K562 (cell line): ENCODE measurements around the gene GRB10. TPM values are rescaled to one million over a fixed set of nuclear protein-coding genes. Genes with fewer than 3 reads are reported as not detected.

Experiments
- ATAC-seq: fragments of 200-7000 bp; cut with Tn5 transposase; 3 replicates; pipeline ENCODE4 v1.9.1; 2020; ENCODE audit warnings: moderate library complexity
- BruUV-seq: library from RNA; stranded (reverse); fragments of 400-500 nt; replicated peaks from 2 replicates; lab custom pipeline; 2021; lab: Mats Ljungman, UMichigan
- CTCF ChIA-PET: fragments of 300-600 bp; formaldehyde crosslinking; extraction: SDS; loops from one replicate; lab custom pipeline; 2021; ENCODE audit warnings: low intra/inter-chr PET ratio; lab: Yijun Ruan, JAX
- POLR2A ChIA-PET: fragments of 300-600, 350-650 bp; sonication (Branson Sonifier 250); formaldehyde crosslinking; extraction: SDS; loops from one replicate; lab custom pipeline; 2021; ENCODE audit warnings: antibody characterized with exemption, inconsistent platforms; lab: Yijun Ruan, JAX
- DNase-seq, 4 experiments: peaks; one replicate each; pipeline versions ENCODE4 v3.0.0 to v3.0.0-alpha.2; 2011 to 2018; ENCODE audit warnings: low spot score in 3 of 4, mixed read lengths in 3 of 4; ENCODE audit errors: extremely low read depth in 1 of 4
- FAIRE-seq: peaks from 2 replicates; lab custom pipeline; 2011; peaks lifted over from hg19 to GRCh38; lab: Jason Lieb, UNC
- H2AFZ ChIP-seq: 2 replicates; pipeline ENCODE4 v1.6.0; 2011; ENCODE audit warnings: low read depth, low read length, control low read depth, inconsistent platforms
- H3K27ac ChIP-seq: fragments of 200-600 bp; 3 replicates; pipeline ENCODE4 v1.8.0; 2011; ENCODE audit warnings: low read depth, mild to moderate bottlenecking, control low read depth, inconsistent platforms, low read length, moderate library complexity, mixed read lengths; ENCODE audit errors: extremely low read depth
- H3K27me3 ChIP-seq, 2 experiments: fragments of 300-600 bp in 1 of 2; 2 replicates in 1 of 2; 3 replicates in 1 of 2; pipeline versions ENCODE4 v1.6.0 to v1.8.0; 2011; ENCODE audit warnings: inconsistent platforms in 2 of 2, low read length in 2 of 2, mild to moderate bottlenecking in 1 of 2, mixed read lengths in 1 of 2, moderate library complexity in 1 of 2; ENCODE audit not compliant: control insufficient read depth in 2 of 2, insufficient read depth in 2 of 2
- H3K36me3 ChIP-seq: fragments of 300-600 bp; 3 replicates; pipeline ENCODE4 v1.8.0; 2011; ENCODE audit warnings: mild to moderate bottlenecking, low read length, inconsistent platforms; ENCODE audit not compliant: control insufficient read depth, insufficient read depth
- H3K4me1 ChIP-seq, 2 experiments: fragments of 200-600 bp in 1 of 2; replicated peaks in 1 of 2; 2 replicates in 1 of 2; 3 replicates in 1 of 2; pipeline versions ENCODE4 v1.5.1 to v1.8.0; 2011; ENCODE audit warnings: inconsistent platforms in 2 of 2, low read length in 2 of 2, mild to moderate bottlenecking in 1 of 2, mixed read lengths in 1 of 2, moderate library complexity in 1 of 2; ENCODE audit not compliant: control insufficient read depth in 2 of 2, insufficient read depth in 2 of 2
- H3K4me2 ChIP-seq: 2 replicates; pipeline ENCODE4 v1.6.1; 2011; ENCODE audit warnings: low read length, control low read depth, inconsistent platforms, mixed read lengths; ENCODE audit not compliant: insufficient read depth
- H3K4me3 ChIP-seq: fragments of 200-600 bp; sonication (generic), shearing (Covaris generic); 2 replicates; pipeline ENCODE4 v1.5.1; 2016; ENCODE audit warnings: control low read depth, inconsistent platforms
- H3K79me2 ChIP-seq: fragments of 200-600 bp; 3 replicates; pipeline ENCODE4 v1.8.0; 2011; ENCODE audit warnings: low read length, inconsistent platforms; ENCODE audit not compliant: control insufficient read depth, insufficient read depth
- H3K9ac ChIP-seq, 2 experiments: 2 replicates each; pipeline versions ENCODE4 v1.6.0 to v1.6.1; 2011; ENCODE audit warnings: low read depth in 2 of 2, low read length in 2 of 2, control low read depth in 1 of 2, inconsistent platforms in 1 of 2, mild to moderate bottlenecking in 1 of 2, mixed read lengths in 1 of 2; ENCODE audit not compliant: insufficient read depth in 1 of 2
- H3K9me1 ChIP-seq: one replicate; pipeline ENCODE4 v1.6.0; 2011; ENCODE audit warnings: inconsistent platforms, mild to moderate bottlenecking, low read length, moderate library complexity; ENCODE audit not compliant: control insufficient read depth, insufficient read depth
- H3K9me3 ChIP-seq: replicated peaks from 2 replicates; pipeline ENCODE4 v1.5.1; 2011; ENCODE audit warnings: low read depth, low read length, inconsistent platforms; ENCODE audit not compliant: control insufficient read depth, insufficient read depth
- H4K20me1 ChIP-seq: replicated peaks from 2 replicates; pipeline ENCODE4 v1.6.1; 2011; ENCODE audit warnings: low read length, inconsistent platforms, mixed read lengths; ENCODE audit not compliant: control insufficient read depth, insufficient read depth
- HNRNPLL ChIP-seq: fragments of 200-400 bp; formaldehyde crosslinking; IDR thresholded peaks from 2 replicates; pipeline ENCODE4 v1.6.1; 2017; ENCODE audit warnings: low read length, low read depth, mild to moderate bottlenecking; ENCODE audit not compliant: poor library complexity, severe bottlenecking
- KHSRP ChIP-seq: fragments of 450-650 bp; IDR thresholded peaks from 2 replicates; pipeline ENCODE4 v1.6.1; 2017
- NR2C1 ChIP-seq, 2 experiments: fragments of 450-650 bp; IDR thresholded peaks; 2 replicates each; pipeline ENCODE4 v1.6.1; 2017; ENCODE audit warnings: mild to moderate bottlenecking in 2 of 2, antibody characterized with exemption in 1 of 2, inconsistent platforms in 1 of 2, missing compliant biosample characterization in 1 of 2, missing genetic modification characterization in 1 of 2
- SMARCE1 ChIP-seq: fragments of 450-650 bp; IDR thresholded peaks from 2 replicates; pipeline ENCODE4 v1.7.1; 2016; ENCODE audit warnings: mild to moderate bottlenecking
- ZNF239 ChIP-seq: fragments of 250-450 bp; sonication (Bioruptor Pico); IDR thresholded peaks from 2 replicates; pipeline ENCODE4 v1.4.0; 2020; ENCODE audit warnings: mild to moderate bottlenecking
- ZNF644 ChIP-seq: fragments of 200-800 bp; sonication (Bioruptor generic); IDR thresholded peaks from 2 replicates; pipeline ENCODE4 v1.6.1; 2016; ENCODE audit warnings: low read depth, missing genetic modification characterization, missing compliant biosample characterization
- ZNF780A ChIP-seq: fragments of 250-450 bp; sonication (Bioruptor Pico); IDR thresholded peaks from 2 replicates; pipeline ENCODE4 v1.5.0; 2021; ENCODE audit warnings: mild to moderate bottlenecking
- WGBS: fragments of 100-300 bp; shearing (Covaris generic); methylation state at CpG from one replicate; pipeline ENCODE4 v1.1.6; 2016; ENCODE audit warnings: low coverage, mixed read lengths; ENCODE audit not compliant: insufficient coverage; ENCODE audit errors: missing lambda C conversion rate; 5-methylcytosine and 5-hydroxymethylcytosine counted together
- in situ Hi-C: fragments of 300-500 bp; cut with MboI; formaldehyde crosslinking; loops from 4 replicates; pipeline ENCODE4 v1.15.0; 2018; ENCODE audit warnings: inconsistent platforms, mixed read lengths
- intact Hi-C: fragments of 100-400 bp; cut with micrococcal nuclease; formaldehyde crosslinking; loops from 2 replicates; pipeline ENCODE4 v1.14.2; 2022
- polyA plus RNA-seq, 8 experiments: library from polyadenylated mRNA; depleted of rRNA in 4 of 8; stranded (reverse) in 5 of 8; unstranded in 3 of 8; fragments of >200 nt; fragmentation: Nextera tagmentation in 2 of 8; fragmentation: Illumina TruSeq in 1 of 8; extraction: Ambion mirVana in 2 of 8; extraction: Trizol in 1 of 8; gene quantifications; 2 replicates each; pipeline versions ENCODE4 v1.2.1 to v1.2.3, GENCODE V29; 2011 to 2014; ENCODE audit warnings: inconsistent platforms in 1 of 8, missing spikeins in 1 of 8
- total RNA-seq, 7 experiments: library from RNA; depleted of rRNA in 6 of 7; stranded (reverse); fragments of >200 nt in 6 of 7; fragmentation: Illumina TruSeq in 2 of 7; extraction: Trizol in 2 of 7; gene quantifications; 2 replicates each; pipeline versions ENCODE4 v1.2.1 to v1.2.3, GENCODE V29; 2011 to 2021; ENCODE audit warnings: low replicate concordance in 1 of 7
- TF ChIP-seq, protein P1 (sequence below): fragments of 450-650 bp; IDR thresholded peaks from 2 replicates; pipeline ENCODE4 v1.6.1; 2016; ENCODE audit warnings: antibody characterized with exemption
- TF ChIP-seq, protein P2 (sequence below): fragments of 250-450 bp; sonication (Bioruptor Pico); IDR thresholded peaks from 2 replicates; pipeline ENCODE4 v1.5.0; 2022; ENCODE audit warnings: mild to moderate bottlenecking
- TF ChIP-seq, protein P3 (sequence below), 2 experiments: fragments of 450-650 bp; formaldehyde crosslinking in 1 of 2; IDR thresholded peaks; 2 replicates each; pipeline versions ENCODE4 v1.4.0 to v1.6.1; 2014 to 2020; ENCODE audit warnings: mild to moderate bottlenecking in 2 of 2, borderline replicate concordance in 1 of 2, low read depth in 1 of 2

Gene GRB10
- total and polyA plus RNA-seq, 9 of the 15 experiments (the other 6 are each of a cell fraction or from before 2014, with no cell fraction given) = 8.9 to 88.5 (median 40.7) TPM

DNA sequence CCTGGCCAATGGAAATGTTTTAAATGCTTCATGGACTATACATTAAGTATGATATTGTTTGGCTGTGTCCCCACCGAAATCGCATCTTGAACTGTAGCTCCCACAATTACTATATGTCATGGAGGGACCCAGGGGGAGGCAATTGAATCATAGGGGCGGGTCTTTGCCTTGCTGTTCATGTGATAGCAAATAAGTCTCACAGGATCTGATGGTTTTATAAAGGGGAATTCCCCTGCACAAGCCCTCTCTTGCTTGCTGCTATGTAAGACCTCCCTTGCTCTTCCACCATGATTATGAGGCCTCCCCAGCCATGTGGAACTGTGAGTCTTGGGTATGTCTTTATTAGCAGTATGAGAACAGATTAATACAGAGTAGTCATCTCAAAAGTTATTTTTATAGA is 32.4 kb upstream of the GRB10 start:
- in situ Hi-C loops (no loop called here), intact Hi-C loops (no loop called here)
- BruUV-seq = no TSS peak
- H3K4me2 ChIP-seq = no peak overlapping the region
- H3K27ac ChIP-seq = no peak overlapping the region
- no peak overlapping the region for H3K4me3 ChIP-seq
- no peaks in the 10 kb centered on the region for H3K79me2 ChIP-seq
- POLR2A ChIA-PET = no interaction called here
- CTCF ChIA-PET = no interaction called here
- H3K9me1 ChIP-seq = no peaks in the 10 kb centered on the region
- no peak for FAIRE-seq
- H3K36me3 ChIP-seq = no peaks in the 10 kb centered on the region
- H3K9me3 ChIP-seq = no peaks in the 10 kb centered on the region
- no peak for ATAC-seq
- no peak for DNase-seq
- no peak overlapping the region for H2AFZ ChIP-seq
- peaks cover 10% of the 10 kb centered on the region in 2 experiments; a peak in 3 of 5 replicates for H3K27me3 ChIP-seq
- 0 out of 2 replicates have a peak, but pooled peaks cover under 1% of the 10 kb centered on the region for H4K20me1 ChIP-seq
- WGBS = 4% methylated on average over 3 of the region's 3 CpGs
- H3K4me1 ChIP-seq = peaks cover 0 to 6% of the 10 kb centered on the region in 2 experiments; a peak in 1 of 5 replicates
- no peak overlapping the region for H3K9ac ChIP-seq
- TF ChIP-seq ZNF780A (no peak), HNRNPLL (no peak), SMARCE1 (no peak), KHSRP (no peak), ZNF239 (CRISPR knock-in tag) (no peak), ZNF644 (tag) (no peak), NR2C1 (IDR thresholded peaks at IDR 0.05) (no peak), NR2C1 (tag; IDR thresholded peaks at IDR 0.05) (no peak)
- TF ChIP-seq, protein P1, sequence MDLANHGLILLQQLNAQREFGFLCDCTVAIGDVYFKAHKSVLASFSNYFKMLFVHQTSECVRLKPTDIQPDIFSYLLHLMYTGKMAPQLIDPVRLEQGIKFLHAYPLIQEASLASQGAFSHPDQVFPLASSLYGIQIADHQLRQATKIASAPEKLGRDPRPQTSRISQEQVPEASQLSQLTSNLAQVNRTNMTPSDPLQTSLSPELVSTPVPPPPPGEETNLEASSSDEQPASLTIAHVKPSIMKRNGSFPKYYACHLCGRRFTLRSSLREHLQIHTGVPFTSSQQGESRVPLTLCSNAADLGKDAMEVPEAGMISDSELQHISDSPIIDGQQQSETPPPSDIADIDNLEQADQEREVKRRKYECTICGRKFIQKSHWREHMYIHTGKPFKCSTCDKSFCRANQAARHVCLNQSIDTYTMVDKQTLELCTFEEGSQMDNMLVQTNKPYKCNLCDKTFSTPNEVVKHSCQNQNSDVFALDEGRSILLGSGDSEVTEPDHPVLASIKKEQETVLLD = no peak
- TF ChIP-seq, protein P2, sequence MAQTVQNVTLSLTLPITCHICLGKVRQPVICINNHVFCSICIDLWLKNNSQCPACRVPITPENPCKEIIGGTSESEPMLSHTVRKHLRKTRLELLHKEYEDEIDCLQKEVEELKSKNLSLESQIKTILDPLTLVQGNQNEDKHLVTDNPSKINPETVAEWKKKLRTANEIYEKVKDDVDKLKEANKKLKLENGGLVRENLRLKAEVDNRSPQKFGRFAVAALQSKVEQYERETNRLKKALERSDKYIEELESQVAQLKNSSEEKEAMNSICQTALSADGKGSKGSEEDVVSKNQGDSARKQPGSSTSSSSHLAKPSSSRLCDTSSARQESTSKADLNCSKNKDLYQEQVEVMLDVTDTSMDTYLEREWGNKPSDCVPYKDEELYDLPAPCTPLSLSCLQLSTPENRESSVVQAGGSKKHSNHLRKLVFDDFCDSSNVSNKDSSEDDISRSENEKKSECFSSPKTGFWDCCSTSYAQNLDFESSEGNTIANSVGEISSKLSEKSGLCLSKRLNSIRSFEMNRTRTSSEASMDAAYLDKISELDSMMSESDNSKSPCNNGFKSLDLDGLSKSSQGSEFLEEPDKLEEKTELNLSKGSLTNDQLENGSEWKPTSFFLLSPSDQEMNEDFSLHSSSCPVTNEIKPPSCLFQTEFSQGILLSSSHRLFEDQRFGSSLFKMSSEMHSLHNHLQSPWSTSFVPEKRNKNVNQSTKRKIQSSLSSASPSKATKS (CRISPR knock-in tag) = no peak
- TF ChIP-seq, protein P3, sequence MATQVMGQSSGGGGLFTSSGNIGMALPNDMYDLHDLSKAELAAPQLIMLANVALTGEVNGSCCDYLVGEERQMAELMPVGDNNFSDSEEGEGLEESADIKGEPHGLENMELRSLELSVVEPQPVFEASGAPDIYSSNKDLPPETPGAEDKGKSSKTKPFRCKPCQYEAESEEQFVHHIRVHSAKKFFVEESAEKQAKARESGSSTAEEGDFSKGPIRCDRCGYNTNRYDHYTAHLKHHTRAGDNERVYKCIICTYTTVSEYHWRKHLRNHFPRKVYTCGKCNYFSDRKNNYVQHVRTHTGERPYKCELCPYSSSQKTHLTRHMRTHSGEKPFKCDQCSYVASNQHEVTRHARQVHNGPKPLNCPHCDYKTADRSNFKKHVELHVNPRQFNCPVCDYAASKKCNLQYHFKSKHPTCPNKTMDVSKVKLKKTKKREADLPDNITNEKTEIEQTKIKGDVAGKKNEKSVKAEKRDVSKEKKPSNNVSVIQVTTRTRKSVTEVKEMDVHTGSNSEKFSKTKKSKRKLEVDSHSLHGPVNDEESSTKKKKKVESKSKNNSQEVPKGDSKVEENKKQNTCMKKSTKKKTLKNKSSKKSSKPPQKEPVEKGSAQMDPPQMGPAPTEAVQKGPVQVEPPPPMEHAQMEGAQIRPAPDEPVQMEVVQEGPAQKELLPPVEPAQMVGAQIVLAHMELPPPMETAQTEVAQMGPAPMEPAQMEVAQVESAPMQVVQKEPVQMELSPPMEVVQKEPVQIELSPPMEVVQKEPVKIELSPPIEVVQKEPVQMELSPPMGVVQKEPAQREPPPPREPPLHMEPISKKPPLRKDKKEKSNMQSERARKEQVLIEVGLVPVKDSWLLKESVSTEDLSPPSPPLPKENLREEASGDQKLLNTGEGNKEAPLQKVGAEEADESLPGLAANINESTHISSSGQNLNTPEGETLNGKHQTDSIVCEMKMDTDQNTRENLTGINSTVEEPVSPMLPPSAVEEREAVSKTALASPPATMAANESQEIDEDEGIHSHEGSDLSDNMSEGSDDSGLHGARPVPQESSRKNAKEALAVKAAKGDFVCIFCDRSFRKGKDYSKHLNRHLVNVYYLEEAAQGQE (IDR thresholded peaks at IDR 0.05; ENCODE audit: borderline replicate concordance) = no peak
- TF ChIP-seq, protein P3 (CRISPR knock-in tag; IDR thresholded peaks at IDR 0.05; ENCODE audit: low read depth) = no peak
